IPS DF 19.7 (cell line): ENCODE measurements around the gene CCNA2.

ENCODE experiments used
- DNase-seq: peaks from one replicate; pipeline ENCODE4 v3.0.0-alpha.2; 2013; ENCODE audit warnings: low read depth, low spot score

Gene CCNA2

DNA sequence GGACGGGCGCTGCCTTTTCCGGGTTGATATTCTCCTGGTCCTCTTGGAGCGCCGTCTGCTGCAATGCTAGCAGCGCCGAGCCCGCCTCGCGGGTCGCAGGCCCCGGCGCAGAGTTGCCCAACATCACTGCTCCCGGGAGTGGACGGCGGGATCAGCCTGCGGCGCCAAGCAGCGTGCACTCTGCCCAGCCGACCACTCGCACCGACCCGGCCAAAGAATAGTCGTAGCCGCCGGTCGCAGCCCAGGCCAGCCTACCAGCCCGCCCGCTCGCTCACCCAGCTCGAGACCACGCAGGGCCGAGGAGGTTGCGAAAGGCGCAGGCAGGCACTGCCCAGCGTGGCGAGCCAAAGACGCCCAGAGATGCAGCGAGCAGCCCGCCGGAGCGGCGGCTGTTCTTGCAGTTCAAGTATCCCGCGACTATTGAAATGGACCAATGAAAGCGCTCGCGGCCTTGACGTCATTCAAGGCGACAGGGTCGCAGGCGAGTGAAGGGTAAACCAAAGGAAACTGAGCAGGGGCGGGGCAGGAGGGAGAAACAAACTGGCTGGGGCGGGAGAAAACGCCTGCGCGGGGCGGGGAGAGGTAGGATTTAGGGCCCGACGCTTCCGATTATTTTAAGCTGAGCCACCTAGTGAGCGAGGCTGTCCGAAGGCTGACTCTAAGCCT lies at the start of gene CCNA2:
Gene CCNA2 (minus strand): TSS at position 379 of the 666 bp plus-strand sequence. CDS start 255 bp downstream, at position 124.
- DNase-seq = peak; percentile 93

DNA sequence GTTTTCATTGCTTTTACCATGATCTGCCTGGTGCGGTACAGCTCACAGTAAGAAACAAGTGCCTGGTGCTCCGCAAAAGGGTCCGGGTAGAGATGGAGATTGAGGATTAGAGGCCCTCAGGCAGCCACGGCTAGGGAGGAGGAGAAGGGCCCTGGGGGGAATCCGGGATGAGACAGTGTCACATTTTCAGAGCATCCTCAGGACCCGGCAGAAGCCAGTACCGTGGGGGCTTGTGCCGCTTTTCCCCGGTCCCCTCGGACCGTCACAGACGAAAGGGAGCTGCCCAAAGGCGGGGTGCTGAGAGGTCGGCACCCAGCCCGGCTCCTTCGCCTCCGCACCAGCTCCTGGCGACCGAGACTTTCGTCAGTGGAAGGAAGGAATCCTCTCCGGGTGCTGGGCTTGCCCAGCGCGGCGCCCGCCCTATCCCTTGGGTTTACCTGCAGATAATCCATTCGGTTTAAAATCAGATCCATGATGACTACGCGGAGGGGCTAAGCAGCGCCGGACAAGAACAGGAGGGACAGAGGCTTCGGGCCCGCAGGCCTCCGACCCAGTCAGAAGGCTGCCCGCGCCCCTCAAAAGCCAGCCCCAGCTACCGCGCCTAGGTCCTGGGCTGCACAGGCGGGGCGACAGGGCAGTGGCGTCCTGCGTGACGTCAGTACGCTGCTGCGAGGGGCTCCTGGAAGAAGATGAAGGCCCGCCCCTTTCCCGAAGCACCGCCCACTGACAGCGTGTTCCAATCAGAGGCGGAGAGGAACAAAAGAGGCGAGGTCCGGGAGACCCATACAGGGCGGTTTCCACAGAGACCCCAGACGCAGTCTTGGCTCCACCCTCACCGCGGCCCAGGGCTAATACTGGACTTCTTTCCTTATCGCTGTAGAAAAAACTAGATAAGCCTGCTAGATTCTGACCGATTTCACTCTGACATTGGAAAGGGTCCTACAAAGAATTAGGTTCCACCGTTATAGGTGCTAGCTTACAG lies 46.4 kb upstream of the CCNA2 start, which contains the start of gene BBS7:
Gene BBS7 (minus strand): TSS at position 634 of the 982 bp plus-strand sequence. CDS start 161 bp downstream, at position 473.
- DNase-seq = peak; percentile 87

DNA sequence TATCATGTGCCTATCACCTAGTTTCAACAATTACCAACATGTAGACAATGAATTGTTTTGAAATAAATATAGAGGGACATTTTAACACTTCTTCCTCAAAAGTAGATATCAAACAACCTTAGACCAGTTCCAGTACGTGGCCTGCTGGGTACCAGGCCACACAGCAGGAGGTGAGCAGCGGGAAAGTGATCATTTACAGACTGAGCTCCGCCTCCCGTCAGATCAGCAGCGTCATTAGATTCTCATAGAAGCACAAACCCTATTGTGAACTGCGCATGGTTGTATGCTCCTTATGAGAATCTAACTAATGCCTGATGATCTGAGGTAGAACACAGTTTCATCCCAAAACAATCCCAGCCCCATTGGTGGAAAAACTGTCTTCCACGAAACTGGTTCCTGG lies 40.1 kb upstream of the CCNA2 start:
- DNase-seq = no peak

DNA sequence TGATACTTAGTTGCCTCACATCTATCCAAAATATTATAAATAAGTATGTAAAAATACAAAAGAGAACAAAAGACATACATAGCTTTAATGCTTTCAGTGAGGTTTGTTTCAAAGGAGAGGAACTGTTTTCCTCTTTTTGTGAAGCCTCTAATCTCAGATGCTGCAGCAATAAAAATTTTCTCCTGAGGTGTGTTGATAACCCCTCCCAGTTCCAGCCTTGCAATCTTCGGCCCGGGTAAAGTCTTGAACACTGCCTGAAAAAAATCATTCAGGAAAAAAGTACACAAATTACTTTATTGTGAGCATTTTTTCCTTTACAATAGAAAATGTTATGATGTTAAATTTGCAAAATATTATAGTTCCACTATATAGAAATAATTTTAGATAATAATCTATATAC lies 37.7 kb upstream of the CCNA2 start:
- DNase-seq = no peak

DNA sequence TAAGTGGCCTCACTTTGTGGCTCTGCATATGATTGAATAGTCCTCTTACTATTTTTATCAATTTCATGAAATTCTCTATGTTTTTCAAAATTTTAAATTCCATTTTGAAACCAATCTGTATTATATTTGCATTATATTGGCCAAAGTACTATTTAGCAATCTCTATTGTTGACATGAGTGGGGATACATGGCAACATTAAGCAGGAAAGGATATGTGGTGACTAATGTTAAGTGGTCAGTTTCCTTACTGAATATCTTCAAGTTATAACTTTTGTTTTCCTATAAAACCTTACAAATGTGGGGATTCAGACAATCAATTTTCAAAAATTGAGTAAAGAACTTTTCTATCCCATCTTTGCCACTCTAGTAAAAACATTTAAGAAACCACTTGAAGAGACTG lies 36.4 kb upstream of the CCNA2 start:
- no peak for DNase-seq

DNA sequence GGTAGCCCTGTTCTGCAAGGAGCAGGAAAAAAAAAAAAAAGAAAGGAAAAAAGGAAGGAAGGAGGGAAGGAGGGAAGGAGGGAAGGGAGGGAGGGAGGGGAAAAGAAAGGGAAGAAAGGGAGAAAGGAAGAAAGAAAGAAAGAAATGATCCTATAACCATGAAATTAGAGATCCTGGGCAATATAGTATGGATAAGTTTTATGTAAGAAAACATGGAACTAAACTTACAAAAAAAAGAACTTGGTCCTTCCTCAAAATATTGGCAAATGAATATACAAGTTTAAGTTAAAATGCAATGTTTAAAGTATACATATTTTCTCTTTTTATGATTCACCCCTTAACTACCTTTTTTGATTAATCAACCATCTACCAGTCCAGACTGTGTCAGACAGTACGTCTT lies 27.7 kb upstream of the CCNA2 start:
- DNase-seq = no peak

DNA sequence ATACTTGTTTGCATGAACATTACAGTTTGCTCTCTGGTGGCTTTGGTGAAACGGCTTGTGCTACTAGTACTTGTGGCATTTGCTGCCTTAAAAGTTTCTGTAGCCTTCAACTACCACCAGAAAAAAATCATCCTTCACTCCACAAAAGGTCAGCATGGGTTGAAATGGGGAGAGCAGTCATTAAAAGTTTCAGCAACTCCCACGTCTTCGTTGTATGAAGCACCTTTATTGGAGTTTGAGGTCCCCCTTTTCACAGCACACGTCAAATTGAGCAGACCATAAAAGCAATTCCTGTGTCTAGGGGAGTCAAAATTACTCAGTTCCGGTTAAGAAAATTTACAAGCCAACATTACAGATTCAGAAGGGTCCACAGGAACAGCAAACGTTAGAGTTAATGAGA lies 23.0 kb upstream of the CCNA2 start:
- no peak for DNase-seq

DNA sequence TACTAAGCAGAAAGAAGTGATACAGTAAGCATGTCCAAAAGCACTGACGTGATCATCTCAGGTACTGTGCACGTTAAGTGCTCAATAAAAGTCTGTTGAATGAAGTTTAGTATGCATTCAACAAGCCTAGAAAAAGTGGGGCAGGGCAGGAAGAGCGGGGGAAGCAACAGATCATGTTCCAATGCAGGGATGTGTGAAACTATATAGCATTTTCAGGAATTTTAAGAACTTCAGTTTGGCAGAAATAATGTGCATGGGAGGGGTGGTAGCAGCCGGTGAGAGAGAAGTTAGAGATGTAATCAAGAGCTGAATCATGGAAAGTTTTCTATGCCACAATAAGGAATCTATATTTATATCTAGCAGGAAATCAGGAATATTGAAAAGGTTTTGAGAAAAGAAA lies 19.2 kb upstream of the CCNA2 start:
- no peak for DNase-seq

DNA sequence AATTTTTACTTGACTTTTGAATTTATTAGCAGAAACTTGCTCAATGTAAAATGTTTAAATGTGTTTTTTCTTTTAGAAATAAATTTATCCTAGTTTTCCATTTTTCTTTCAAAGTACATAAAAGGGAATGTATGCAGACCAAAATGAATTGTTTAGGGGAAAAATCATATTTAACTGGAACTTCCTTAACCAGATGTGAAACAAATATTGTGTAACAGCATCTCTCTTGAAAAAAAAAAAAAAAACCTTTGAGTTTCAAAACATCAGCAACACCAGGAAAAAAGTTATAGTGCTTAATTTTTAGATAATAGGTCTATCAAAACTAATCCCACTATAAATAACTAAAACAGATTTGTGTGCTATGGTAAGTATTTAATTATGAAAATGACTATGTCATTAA lies 14.5 kb upstream of the CCNA2 start:
- DNase-seq = no peak

DNA sequence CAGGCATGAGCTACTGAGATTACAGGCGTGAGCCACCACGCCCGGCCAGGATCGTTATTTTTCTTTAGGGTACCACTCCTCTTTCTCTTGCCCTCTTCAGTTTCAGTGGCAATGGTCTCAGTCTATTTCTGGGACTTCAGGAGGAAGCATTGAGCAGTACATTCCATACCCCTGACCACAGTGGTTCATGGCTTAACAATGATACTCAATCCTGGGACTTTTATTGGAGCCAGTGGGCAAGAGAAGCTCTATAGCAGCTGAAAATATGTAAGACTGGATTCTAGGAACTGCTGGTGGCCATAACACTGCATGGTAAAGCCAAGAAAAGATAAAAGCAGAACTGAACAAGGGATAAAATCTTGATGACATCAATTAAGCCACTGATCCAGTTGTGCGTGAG lies 5.8 kb upstream of the CCNA2 start:
- DNase-seq = no peak

DNA sequence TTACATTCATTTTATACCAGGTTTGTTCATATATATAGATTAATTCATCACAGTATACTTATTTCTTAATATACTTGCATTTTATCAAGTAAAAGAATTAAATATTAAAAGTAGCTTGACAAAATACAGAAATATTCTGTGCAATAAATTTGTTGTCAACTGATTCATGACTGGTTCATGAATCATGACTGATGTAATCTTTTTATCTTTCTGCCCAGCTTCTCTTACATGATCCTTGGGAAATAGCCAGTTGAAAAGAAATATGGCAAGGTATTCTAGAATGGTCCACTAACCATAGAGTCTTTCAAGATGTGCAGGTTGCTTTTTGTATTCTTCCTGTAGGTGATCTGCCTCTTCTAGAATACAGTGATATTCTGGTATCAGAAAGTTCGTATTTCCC lies 4.2 kb upstream of the CCNA2 start:
- no peak for DNase-seq

DNA sequence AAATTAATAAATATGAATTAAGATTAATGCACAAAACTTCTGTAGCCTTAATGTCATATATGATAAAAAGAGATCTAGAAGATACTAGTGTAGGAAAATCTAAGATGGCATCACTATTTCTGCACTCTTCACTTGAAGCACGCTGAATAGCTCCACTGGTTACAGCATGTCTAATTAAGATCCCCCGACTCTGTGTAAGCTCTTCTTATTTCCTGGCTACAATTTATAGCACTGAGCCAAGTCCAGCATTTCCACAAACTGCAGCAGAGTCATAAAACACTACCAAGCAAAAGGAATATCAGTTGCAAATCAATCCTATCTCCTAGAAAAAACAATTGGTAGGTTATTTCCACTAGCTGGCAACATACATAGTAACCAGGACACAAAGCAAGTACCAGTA lies 1.3 kb upstream of the CCNA2 start:
- DNase-seq = no peak

DNA sequence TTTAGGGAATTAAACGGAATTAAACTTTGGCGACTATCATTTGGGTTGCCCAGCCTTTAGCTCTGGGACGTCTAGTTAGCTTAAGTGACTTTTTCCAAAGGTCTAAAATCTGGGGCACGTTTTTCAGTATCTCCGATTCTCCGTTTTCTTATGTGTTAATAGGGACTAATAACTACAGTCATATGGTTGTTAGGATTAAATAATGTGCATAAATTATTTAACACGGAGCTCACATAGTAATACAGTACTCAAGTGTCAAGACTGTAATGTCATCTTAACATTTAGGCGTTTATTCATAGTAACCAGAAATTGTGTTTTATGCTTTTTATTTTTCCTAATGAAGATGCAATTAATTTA lies 466 bp upstream of the CCNA2 start:
- no peak for DNase-seq

DNA sequence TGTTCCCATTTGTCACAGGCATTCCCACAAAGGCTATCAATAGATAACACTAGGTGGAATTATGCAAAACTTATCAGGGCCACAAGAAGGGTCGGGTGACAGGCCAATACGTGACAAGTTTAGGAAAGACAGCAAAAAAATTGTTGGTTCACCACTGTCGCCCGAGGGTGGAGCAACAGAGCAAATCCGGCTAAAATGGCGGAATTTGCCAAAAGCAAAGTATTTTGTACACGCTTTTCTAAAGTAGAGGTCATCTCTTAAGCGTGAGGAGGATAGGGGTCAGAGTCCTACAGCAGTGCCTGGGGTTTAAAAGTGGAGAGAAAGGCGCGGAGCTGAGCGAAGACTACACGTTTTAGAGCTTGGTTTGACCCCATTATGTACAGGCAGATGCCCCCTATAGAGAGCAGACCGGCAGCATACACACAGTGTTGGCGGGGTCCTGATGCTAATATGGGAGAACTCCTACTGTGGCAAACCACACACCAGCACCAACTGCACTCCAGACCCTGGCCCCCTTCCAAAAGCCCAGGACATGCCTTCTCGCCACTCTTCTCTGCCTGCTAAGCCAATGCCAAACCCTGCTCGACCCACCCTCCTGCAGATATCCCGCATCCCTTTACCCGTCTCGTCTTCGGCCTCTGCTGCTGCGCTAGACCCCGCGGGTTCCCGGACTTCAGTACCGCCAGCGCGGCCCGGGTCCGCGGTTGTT lies 733 bp downstream of the CCNA2 start:
- DNase-seq = no peak

DNA sequence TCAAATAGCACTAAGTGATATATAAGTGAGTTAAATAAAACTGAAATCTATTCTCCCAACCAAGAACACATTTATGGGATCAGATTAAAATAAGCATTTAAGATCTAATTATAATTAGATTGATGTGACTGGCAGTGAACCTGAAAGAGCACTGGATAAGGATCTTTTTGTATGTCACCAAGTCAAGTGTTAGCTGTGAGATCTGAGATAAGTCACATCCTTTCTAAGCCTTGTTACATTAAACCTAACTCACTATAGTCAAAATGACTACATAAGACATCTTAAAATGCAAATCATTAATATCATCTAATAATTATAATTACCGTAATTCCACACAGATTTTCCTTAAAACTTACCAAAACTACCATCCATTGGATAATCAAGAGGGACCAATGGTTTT lies 1.6 kb downstream of the CCNA2 start:
- DNase-seq = no peak

DNA sequence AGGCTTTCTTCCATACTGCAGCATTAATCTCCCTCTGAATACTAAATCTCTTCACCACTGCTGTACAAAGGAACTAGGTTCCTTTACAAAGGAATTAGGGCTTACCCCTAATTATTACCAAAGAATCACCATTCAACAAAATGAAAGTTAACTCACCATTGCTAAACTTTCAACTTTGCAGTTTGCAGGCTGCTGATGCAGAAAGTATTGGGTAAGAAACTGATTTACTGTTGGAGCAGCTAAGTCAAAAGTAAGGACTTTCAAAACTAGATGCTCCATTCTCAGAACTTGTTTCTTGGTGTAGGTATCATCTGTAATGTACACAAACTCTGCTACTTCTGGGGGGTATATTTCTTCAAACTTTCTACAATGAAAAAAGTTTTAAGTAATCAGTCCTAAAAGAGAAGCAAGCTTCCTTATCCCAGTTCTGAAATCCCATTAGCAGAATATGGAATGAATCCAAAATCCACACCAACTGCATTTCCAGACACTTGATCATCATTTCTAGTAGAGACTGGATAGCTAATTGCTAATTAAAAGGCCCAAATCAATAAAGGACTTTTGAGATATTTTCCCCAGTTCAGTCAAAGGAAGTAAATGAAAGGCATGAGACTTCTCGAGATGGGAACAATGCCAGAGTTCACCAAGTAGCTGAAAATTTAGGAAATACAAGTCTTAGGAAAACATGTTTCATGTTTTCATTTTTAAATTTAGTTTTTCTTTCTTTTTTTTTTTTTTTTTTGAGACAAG lies 4.3 kb downstream of the CCNA2 start:
- DNase-seq = no peak

DNA sequence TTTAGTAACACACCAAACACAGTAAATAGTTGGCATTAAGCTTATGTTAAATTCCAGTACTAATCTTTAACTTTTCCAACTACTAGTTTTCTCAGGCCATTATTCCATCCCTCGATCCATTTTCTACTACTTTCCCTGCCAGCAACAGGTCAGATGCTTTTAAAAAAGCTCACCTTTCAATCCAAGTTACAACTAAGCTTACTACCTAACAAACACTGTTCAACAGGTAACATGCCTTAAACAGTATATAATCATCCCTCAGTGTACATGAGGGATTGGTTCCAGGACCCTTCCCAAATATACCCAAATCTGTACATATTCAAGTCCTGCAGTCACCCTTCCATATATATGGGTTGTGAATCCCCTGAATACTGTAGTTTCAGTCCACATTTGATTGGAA lies 5.5 kb downstream of the CCNA2 start:
- no peak for DNase-seq

DNA sequence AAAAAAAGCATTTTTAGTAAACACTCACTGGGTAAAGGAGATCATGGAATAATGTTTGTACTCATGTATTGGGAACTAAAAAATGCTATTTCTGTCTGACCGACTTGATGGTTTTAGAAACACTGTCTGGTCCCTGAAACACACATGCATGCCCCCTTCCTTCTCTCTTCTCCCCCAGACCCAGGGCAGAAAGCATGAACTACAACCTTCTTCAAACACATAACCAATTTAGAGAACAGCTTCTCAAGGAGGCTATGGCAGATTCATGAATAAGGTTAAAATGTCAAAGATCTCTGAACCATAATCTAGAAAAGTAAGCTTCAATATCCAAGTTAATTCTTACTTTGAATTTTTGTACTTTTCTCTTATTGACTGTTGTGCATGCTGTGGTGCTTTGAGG lies 6.0 kb downstream of the CCNA2 start:
- DNase-seq = no peak

DNA sequence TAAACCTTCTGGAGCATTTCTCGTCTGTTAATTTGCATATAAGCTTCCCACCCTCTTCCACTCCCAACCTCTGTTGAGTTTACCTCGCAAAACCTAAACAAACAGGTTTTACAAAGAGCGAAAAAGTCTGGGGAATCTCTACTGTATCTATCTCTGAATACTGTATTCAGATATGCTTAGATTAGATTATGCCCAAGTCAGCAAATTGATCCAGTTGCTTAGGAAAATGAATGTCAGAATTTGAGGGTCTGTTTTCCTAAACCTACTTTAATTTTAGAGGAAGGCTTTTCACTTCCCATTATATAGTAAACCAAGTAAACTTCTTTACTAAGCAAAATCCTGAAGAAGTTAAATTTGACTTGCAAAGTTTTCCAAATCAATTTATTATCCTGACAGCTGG lies 6.7 kb downstream of the CCNA2 start:
- DNase-seq = no peak

DNA sequence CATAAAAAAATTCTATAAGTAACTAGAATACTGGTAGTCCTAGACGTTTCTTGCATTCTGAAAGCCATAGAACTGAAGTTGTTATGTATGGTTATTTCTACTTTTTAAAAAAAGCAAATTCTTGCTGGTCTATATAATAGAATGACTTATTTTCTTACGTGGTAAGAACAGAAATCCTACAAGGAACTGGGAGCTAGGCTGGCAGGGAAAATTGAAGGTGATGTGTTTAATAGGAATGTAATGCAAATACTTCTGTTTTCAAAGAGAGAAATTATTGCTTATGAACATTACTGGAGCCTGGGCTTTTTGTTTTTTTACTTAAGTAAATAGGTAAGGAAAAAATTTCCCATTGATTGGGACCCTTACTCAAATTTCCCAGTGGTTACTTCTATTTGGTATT lies 8.9 kb downstream of the CCNA2 start:
- no peak for DNase-seq

DNA sequence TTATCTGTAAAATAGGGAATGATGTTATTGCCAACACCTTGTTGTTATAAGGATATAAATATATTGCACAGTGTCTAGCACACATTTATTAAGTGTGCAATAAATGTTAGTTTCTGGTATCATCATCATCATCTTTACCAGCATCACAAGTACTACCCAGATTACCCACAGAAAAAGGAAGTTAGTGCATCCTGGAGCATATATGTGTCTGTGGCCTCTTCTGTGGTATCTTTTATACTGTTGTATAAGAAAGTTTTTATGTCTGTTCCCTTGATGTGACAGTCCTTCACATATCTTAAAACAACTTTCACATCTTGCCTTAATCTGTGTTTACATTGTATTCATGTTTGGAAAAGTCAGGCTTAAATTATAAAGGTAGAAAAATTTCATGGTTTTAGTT lies 12.6 kb downstream of the CCNA2 start:
- no peak for DNase-seq

DNA sequence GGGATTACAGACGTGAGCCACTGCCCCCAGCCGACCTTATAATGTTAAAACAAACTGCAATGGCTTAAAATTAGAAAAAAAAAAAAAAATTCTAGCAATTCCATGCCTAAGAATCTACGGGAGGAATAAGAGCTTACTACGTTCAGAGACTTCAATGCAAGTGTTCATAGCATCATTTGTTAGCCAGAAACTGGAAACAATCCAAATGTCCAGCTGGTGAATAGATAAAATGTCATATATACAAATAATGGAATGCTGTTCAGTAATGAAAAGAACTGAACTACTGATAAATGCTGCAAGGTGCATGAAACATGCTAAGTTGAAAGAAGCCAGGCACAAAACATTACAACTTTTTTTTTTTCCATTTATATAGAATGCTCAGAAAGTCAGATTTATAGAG lies 17.3 kb downstream of the CCNA2 start:
- DNase-seq = no peak
